BJ (cell line): ENCODE results near the gene EXD3. TPM values are rescaled to one million over a fixed set of nuclear protein-coding genes. Genes with fewer than 3 reads are reported as not detected.

Experiments
- CTCF ChIA-PET: fragments of 350-600 bp; formaldehyde crosslinking; extraction: SDS; loops from one replicate; lab custom pipeline; 2021; ENCODE audit warnings: antibody characterized with exemption, inconsistent platforms; lab: Yijun Ruan, JAX
- POLR2A ChIA-PET: fragments of 300-600 bp; sonication (Branson Sonifier 250); formaldehyde crosslinking; extraction: SDS; loops from one replicate; lab custom pipeline; 2021; ENCODE audit warnings: antibody characterized with exemption; lab: Charles Lee
- DNase-seq: peaks from one replicate; pipeline ENCODE4 v3.0.0-alpha.2; 2011; ENCODE audit warnings: low read depth
- H3K27me3 ChIP-seq: 2 replicates; pipeline ENCODE4 v1.6.0; 2011; ENCODE audit warnings: low read length; ENCODE audit not compliant: control insufficient read depth, insufficient read depth
- H3K36me3 ChIP-seq: 2 replicates; pipeline ENCODE4 v1.5.1; 2011; ENCODE audit warnings: low read length; ENCODE audit not compliant: control insufficient read depth, insufficient read depth
- H3K4me3 ChIP-seq: 2 replicates; pipeline ENCODE4 v1.5.1; 2011; ENCODE audit warnings: low read depth, mild to moderate bottlenecking, control low read depth, low read length
- CTCF ChIP-seq: IDR thresholded peaks from 2 replicates; pipeline ENCODE4 v1.5.1; 2011; ENCODE audit warnings: low read depth, mild to moderate bottlenecking, control low read depth, inconsistent platforms, low read length, moderate library complexity; ENCODE audit not compliant: insufficient read depth
- polyA plus RNA-seq: library from polyadenylated mRNA; depleted of rRNA; stranded (reverse); fragments of >200 nt; gene quantifications from 2 replicates; pipeline ENCODE4 v1.2.3, GENCODE V29; 2011

The EXD3 gene
- polyA plus RNA-seq, 1 experiment: 5.4 TPM

GRCh38 chr9:137294091-137294680 is 128.8 kb downstream of the EXD3 start:
- ChIA-PET CTCF (interaction anchor here (0.8 to 1.4 kb wide), 5 partner anchors 8 to 40 kb away, joined by 3 to 6 read pairs (median 3); partner anchors contain the start of gene NRARP), POLR2A (interaction anchor here (0.5 kb wide), 1 partner anchor 93 kb away, joined by 4 read pairs; no protein-coding TSS in a partner anchor)
- Histone ChIP-seq H3K4me3 (no peak overlapping the region), H3K36me3 (no peaks in the 10 kb centered on the region), H3K27me3 (peaks cover 20% of the 10 kb centered on the region)
- no peak for DNase-seq
- no peak for TF ChIP-seq CTCF

- Histone ChIP-seq H3K27me3 (peaks cover 14% of the 10 kb centered on the region), H3K4me3 (no peak overlapping the region), H3K36me3 (no peaks in the 10 kb centered on the region)
- CTCF ChIA-PET: interaction anchor here (0.9 to 1.2 kb wide), 4 partner anchors 9 to 152 kb away, joined by 3 to 6 read pairs (median 3); partner anchors contain the start of gene NRARP
- POLR2A ChIA-PET: interaction anchor here (0.5 kb wide), 2 partner anchors 9 to 93 kb away, joined by 4 to 10 read pairs; no protein-coding TSS in a partner anchor
- DNase-seq: no peak
- no peak for TF ChIP-seq CTCF
These were observed 129.4 kb downstream of the EXD3 start for GRCh38 chr9:137293482-137294090.

GRCh38 chr9:137293094-137293481 is 129.9 kb downstream of the EXD3 start:
- peaks cover 11% of the 10 kb centered on the region for H3K27me3 ChIP-seq
- H3K36me3 ChIP-seq: no peaks in the 10 kb centered on the region
- POLR2A ChIA-PET: interaction anchor here (0.5 kb wide), 1 partner anchor 8 kb away, joined by 10 read pairs; no protein-coding TSS in a partner anchor
- H3K4me3 ChIP-seq: no peak overlapping the region
- TF ChIP-seq CTCF: no peak
- no peak for DNase-seq
- CTCF ChIA-PET: interaction anchor here (0.6 to 1.2 kb wide), 4 partner anchors 9 to 153 kb away, joined by 3 to 6 read pairs (median 3); partner anchors contain the start of gene NRARP

- ChIA-PET CTCF (interaction anchor here (0.8 to 2.1 kb wide), 8 partner anchors 10 to 314 kb away, joined by 3 to 11 read pairs (median 4); partner anchors contain the start of genes NRARP and TOR4A), POLR2A (no interaction called here)
- TF ChIP-seq CTCF: peak; percentile 58
- DNase-seq: no peak
- H3K36me3 ChIP-seq: 0 out of 2 replicates have a peak, but pooled peaks cover 2% of the 10 kb centered on the region
- no peaks in the 10 kb centered on the region for H3K27me3 ChIP-seq
- no peak overlapping the region for H3K4me3 ChIP-seq
These were observed 136.0 kb downstream of the EXD3 start for GRCh38 chr9:137286975-137287383.
